Measurements from ENCODE around the gene ANKRD39. TPM values are rescaled to one million over a fixed set of nuclear protein-coding genes. Genes with fewer than 3 reads are reported as not detected.

Gene ANKRD39
- total and polyA plus RNA-seq, 9 of the 15 experiments (the other 6 are each of a cell fraction or from before 2014, with no cell fraction given) = 8.2 to 33.1 (median 23.8) TPM

GRCh38 chr2:96869281-96869821 is 11.5 kb upstream of the ANKRD39 start:
- Histone ChIP-seq H3K9me3 (replicated peaks; ENCODE audit: control insufficient read depth, insufficient read depth, low read depth, low read length) (no peaks in the 10 kb centered on the region), H3K9ac (ENCODE audit: insufficient read depth in 1 of 2, low read depth in 2 of 2, low read length in 2 of 2) (peak overlapping the region; percentile 90 to 100), H3K27me3 (ENCODE audit: control insufficient read depth in 2 of 2, insufficient read depth in 2 of 2, low read length in 2 of 2) (no peaks in the 10 kb centered on the region), H4K20me1 (replicated peaks; ENCODE audit: control insufficient read depth, insufficient read depth, low read length) (peaks cover 16% of the 10 kb centered on the region; the same call in 1 of the 2 replicates), H2AFZ (ENCODE audit: low read depth, low read length) (peak overlapping the region; percentile 71; the same call in 1 of the 2 replicates), H3K36me3 (ENCODE audit: control insufficient read depth, insufficient read depth, low read length) (peaks cover 43% of the 10 kb centered on the region), H3K4me1 (replicated peaks in 1 of 2; ENCODE audit: control insufficient read depth in 2 of 2, insufficient read depth in 2 of 2, low read length in 2 of 2) (peaks cover 34 to 88% of the 10 kb centered on the region in 2 experiments), H3K4me3 (peak overlapping the region; percentile 97), H3K27ac (ENCODE audit: extremely low read depth, low read depth, low read length) (peak overlapping the region; percentile 95), H3K9me1 (ENCODE audit: control insufficient read depth, insufficient read depth, low read length) (peaks cover 8% of the 10 kb centered on the region), H3K4me2 (ENCODE audit: insufficient read depth, low read length) (peak overlapping the region; percentile 93; the same call in 1 of the 2 replicates), H3K79me2 (ENCODE audit: control insufficient read depth, insufficient read depth, low read length) (peaks cover 83% of the 10 kb centered on the region)
- ChIA-PET POLR2A (interaction anchor here (1.2 to 2.7 kb wide), 3 partner anchors 11 to 85 kb away, joined by 4 to 20 read pairs (median 6); partner anchors contain the start of gene ANKRD39), CTCF (ENCODE audit: low intra/inter-chr PET ratio) (interaction anchor here (0.6 to 1.5 kb wide), 2 partner anchors 82 to 91 kb away, joined by 3 to 5 read pairs; no protein-coding TSS in a partner anchor)
- WGBS (ENCODE audit: insufficient coverage, low coverage, missing lambda C conversion rate) = 0% methylated on average over 2 of the region's 64 CpGs
- peak; percentile 47 for ATAC-seq
- no peak for FAIRE-seq
- in situ Hi-C loops (cut with MboI) = loop anchor here (25.0 kb wide), 1 partner anchor 243 kb away; the partner anchor contains the start of gene ANKRD36
- peak in 3 of 4 experiments; percentile 71 to 77 (median 74) for DNase-seq (ENCODE audit: extremely low read depth in 1 of 4, low spot score in 3 of 4)
- intact Hi-C loops (cut with micrococcal nuclease) = no loop called here
- no TSS peak for BruUV-seq (replicated peaks)
- TF ChIP-seq KDM5B (IDR thresholded peaks at IDR 0.05; ENCODE audit: insufficient replicate concordance, low read depth, low read length) (peak; percentile 8), ATF6 (CRISPR knock-in tag; IDR thresholded peaks at IDR 0.05) (no peak), U2AF1 (optimal IDR thresholded peaks at IDR 0.05; ENCODE audit: low read depth, low read length) (peak; percentile 28), GABPB1 (CRISPR knock-in tag; IDR thresholded peaks at IDR 0.05) (no peak), PHF8 (IDR thresholded peaks at IDR 0.05; ENCODE audit: borderline replicate concordance, low read length) (0 out of 2 replicates have a peak, but pooled peaks have one; percentile 7), FOSL1 (tag; conservative IDR thresholded peaks at IDR 0.05) (no peak), MEF2A (IDR thresholded peaks at IDR 0.05; ENCODE audit: control insufficient read depth, low read depth, low read length) (no peak), ZKSCAN3 (CRISPR knock-in tag; IDR thresholded peaks at IDR 0.05) (no peak), TCF7 (IDR thresholded peaks at IDR 0.05; ENCODE audit: borderline replicate concordance) (no peak), KAT7 (CRISPR knock-in tag; IDR thresholded peaks at IDR 0.05; ENCODE audit: borderline replicate concordance) (0 out of 2 replicates have a peak, but pooled peaks have one; percentile 25), SAFB (IDR thresholded peaks at IDR 0.05; ENCODE audit: borderline replicate concordance, low read depth, low read length) (0 out of 2 replicates have a peak, but pooled peaks have one; percentile 8), ZNF830 (CRISPR knock-in tag; IDR thresholded peaks at IDR 0.05) (0 out of 2 replicates have a peak, but pooled peaks have one; percentile 54), POLR2B (IDR thresholded peaks at IDR 0.05; ENCODE audit: low read depth, partially characterized antibody) (no peak), ESRRA (IDR thresholded peaks at IDR 0.05; ENCODE audit: borderline replicate concordance, low read depth) (no peak), TAF1 (IDR thresholded peaks at IDR 0.05; ENCODE audit: control insufficient read depth, extremely low read depth, insufficient read depth, low read length, severe bottlenecking) (peak; percentile 1), CSDE1 (IDR thresholded peaks at IDR 0.05) (no peak), SNRNP70 (optimal IDR thresholded peaks at IDR 0.05; ENCODE audit: low read depth, low read length) (no peak)

All from K562 (cell line).